Panc1 (cell line): ENCODE data around the gene FRS2. TPM values are rescaled to one million over a fixed set of nuclear protein-coding genes. Genes with fewer than 3 reads are reported as not detected.

ENCODE experiments used
- ATAC-seq: fragments of 200-7000 bp; cut with Tn5 transposase; 2 replicates; pipeline ENCODE4 v1.9.1; 2020; ENCODE audit warnings: mild to moderate bottlenecking, moderate library complexity
- BruUV-seq: library from RNA; stranded (reverse); fragments of 400-500 nt; replicated peaks from 2 replicates; lab custom pipeline; 2021; lab: Mats Ljungman, UMichigan
- CTCF ChIA-PET: fragments of 300-600 bp; sonication (Branson Sonifier 250); formaldehyde crosslinking; loops from one replicate; lab custom pipeline; 2022; ENCODE audit warnings: antibody characterized with exemption; lab: Charles Lee
- POLR2A ChIA-PET: fragments of 300-600 bp; sonication (Branson Sonifier 250); formaldehyde crosslinking; loops from one replicate; lab custom pipeline; 2022; ENCODE audit warnings: antibody characterized with exemption; lab: Charles Lee
- DNase-seq: peaks from one replicate; pipeline ENCODE4 v3.0.0-alpha.2; 2010; ENCODE audit warnings: low read depth, low spot score
- H3K27ac ChIP-seq: 2 replicates; pipeline ENCODE4 v1.5.1; 2011; ENCODE audit warnings: mild to moderate bottlenecking, low read length, inconsistent platforms
- H3K27me3 ChIP-seq: fragments of 200-500 bp; sonication (Bioruptor generic); 2 replicates; pipeline ENCODE4 v1.6.0; 2014; ENCODE audit warnings: low read length, inconsistent platforms; ENCODE audit not compliant: control insufficient read depth, insufficient read depth
- H3K36me3 ChIP-seq: fragments of 200-500 bp; sonication (Bioruptor generic); 2 replicates; pipeline ENCODE4 v1.5.1; 2014; ENCODE audit warnings: inconsistent platforms, mild to moderate bottlenecking, low read length, moderate library complexity; ENCODE audit not compliant: control insufficient read depth, insufficient read depth
- H3K4me1 ChIP-seq: 2 replicates; pipeline ENCODE4 v1.5.1; 2011; ENCODE audit warnings: inconsistent platforms, mild to moderate bottlenecking, low read length, moderate library complexity; ENCODE audit not compliant: control insufficient read depth, insufficient read depth
- H3K4me3 ChIP-seq, 2 experiments: 2 replicates each; pipeline ENCODE4 v1.5.1; 2011 to 2012; ENCODE audit warnings: low read depth in 2 of 2, low read length in 2 of 2, mild to moderate bottlenecking in 2 of 2, inconsistent platforms in 1 of 2, moderate library complexity in 1 of 2
- H3K9me3 ChIP-seq: fragments of 200-500 bp; sonication (Bioruptor generic); 2 replicates; pipeline ENCODE4 v1.5.1; 2014; ENCODE audit warnings: low read depth, mild to moderate bottlenecking, inconsistent platforms, low read length, moderate library complexity; ENCODE audit not compliant: control insufficient read depth, insufficient read depth
- CTCF ChIP-seq: fragments of 450-650 bp; IDR thresholded peaks from 2 replicates; pipeline ENCODE4 v1.5.1; 2017; ENCODE audit warnings: mild to moderate bottlenecking
- POLR2AphosphoS5 ChIP-seq: IDR thresholded peaks from 2 replicates; pipeline ENCODE4 v1.6.1; 2012; ENCODE audit warnings: mild to moderate bottlenecking, low read depth, low read length, moderate library complexity
- REST ChIP-seq, 2 experiments: IDR thresholded peaks; 2 replicates each; pipeline ENCODE4 v1.6.1; 2011 to 2012; ENCODE audit warnings: low read depth in 2 of 2, control low read depth in 1 of 2, low read length in 1 of 2, mild to moderate bottlenecking in 1 of 2, moderate library complexity in 1 of 2; ENCODE audit not compliant: insufficient read depth in 1 of 2
- SIN3A ChIP-seq: IDR thresholded peaks from 2 replicates; pipeline ENCODE4 v1.6.1; 2012; ENCODE audit warnings: low read depth, mild to moderate bottlenecking, low read length, moderate library complexity, borderline replicate concordance; ENCODE audit not compliant: insufficient read depth
- TCF7L2 ChIP-seq: IDR thresholded peaks from 2 replicates; pipeline ENCODE4 v1.6.1; 2011; ENCODE audit warnings: mild to moderate bottlenecking, low read depth, low read length, inconsistent platforms
- in situ Hi-C: cut with HindIII; loops from 2 replicates; pipeline ENCODE4 v1.10.0; 2016; ENCODE audit warnings: low sequenced_read_pairs, low pct_unique_long_range_greater_than_20kb
- intact Hi-C: fragments of 100-400 bp; cut with micrococcal nuclease; formaldehyde crosslinking; loops from one replicate; pipeline ENCODE4 v1.10.0; 2022; ENCODE audit not compliant: unreplicated experiment
- total RNA-seq: library from RNA; stranded (reverse); gene quantifications from one replicate; pipeline ENCODE4 v1.2.1, GENCODE V29; 2021; ENCODE audit not compliant: unreplicated experiment

FRS2 gene
- total RNA-seq, 1 experiment from 2014 or later: 26.6 TPM

- no peaks in the 10 kb centered on the region for H3K4me1 ChIP-seq
- no peak overlapping the region for H3K4me3 ChIP-seq
- in situ Hi-C loops: no loop called here
- TF ChIP-seq POLR2AphosphoS5: no peak
- TF ChIP-seq CTCF: no peak
- ChIA-PET POLR2A (no interaction called here), CTCF (no interaction called here)
- intact Hi-C loops: no loop called here
- H3K9me3 ChIP-seq: no peaks in the 10 kb centered on the region
- ATAC-seq: no peak
- BruUV-seq: no TSS peak
- DNase-seq: no peak
- no peaks in the 10 kb centered on the region for H3K27me3 ChIP-seq
- no peak overlapping the region for H3K27ac ChIP-seq
- H3K36me3 ChIP-seq: no peaks in the 10 kb centered on the region
These were observed 34.5 kb upstream of the FRS2 start for GRCh38 chr12:69435644-69436043.

- TF ChIP-seq SIN3A: no peak
- no peak for TF ChIP-seq POLR2AphosphoS5
- no peak for TF ChIP-seq REST (IDR thresholded peaks at IDR 0.05; ENCODE audit: insufficient read depth in 1 of 2, low read depth in 2 of 2, low read length in 1 of 2)
- TF ChIP-seq TCF7L2: no peak
- no peak for TF ChIP-seq CTCF
- POLR2A ChIA-PET: no interaction called here
- in situ Hi-C loops (no loop called here), intact Hi-C loops (no loop called here)
- H3K4me3 ChIP-seq: no peak overlapping the region
- H3K9me3 ChIP-seq: no peaks in the 10 kb centered on the region
- ATAC-seq (no peak), DNase-seq (no peak)
- BruUV-seq: no TSS peak
- no peaks in the 10 kb centered on the region for H3K36me3 ChIP-seq
- CTCF ChIA-PET: no interaction called here
- H3K4me1 ChIP-seq: no peaks in the 10 kb centered on the region
- no peak overlapping the region for H3K27ac ChIP-seq
- H3K27me3 ChIP-seq: no peaks in the 10 kb centered on the region
These were observed 33.1 kb upstream of the FRS2 start for GRCh38 chr12:69437073-69437472.

GRCh38 chr12:69438539-69438938 is 31.6 kb upstream of the FRS2 start:
- no peak for DNase-seq
- TF ChIP-seq SIN3A (no peak), CTCF (no peak), REST (IDR thresholded peaks at IDR 0.05; ENCODE audit: insufficient read depth in 1 of 2, low read depth in 2 of 2, low read length in 1 of 2) (no peak), TCF7L2 (no peak), POLR2AphosphoS5 (no peak)
- ATAC-seq: no peak
- Histone ChIP-seq H3K4me3 (no peak overlapping the region), H3K27ac (no peak overlapping the region), H3K9me3 (no peaks in the 10 kb centered on the region), H3K4me1 (no peaks in the 10 kb centered on the region), H3K27me3 (no peaks in the 10 kb centered on the region), H3K36me3 (no peaks in the 10 kb centered on the region)
- CTCF ChIA-PET: no interaction called here
- in situ Hi-C loops (no loop called here), intact Hi-C loops (no loop called here)
- no TSS peak for BruUV-seq
- POLR2A ChIA-PET: no interaction called here
